GM19099 (cell line): ENCODE measurements around the gene KCNMB2.

Experiments
- POLR2A ChIP-seq: IDR thresholded peaks from 3 replicates; pipeline ENCODE4 v1.6.1; 2011; ENCODE audit warnings: low read depth; ENCODE audit not compliant: insufficient read length; ENCODE audit errors: extremely low read depth

The KCNMB2 gene

GRCh38 chr3:178540184-178540583 lies 3.9 kb downstream of the KCNMB2 start:
- no peak for TF ChIP-seq POLR2A

DNA sequence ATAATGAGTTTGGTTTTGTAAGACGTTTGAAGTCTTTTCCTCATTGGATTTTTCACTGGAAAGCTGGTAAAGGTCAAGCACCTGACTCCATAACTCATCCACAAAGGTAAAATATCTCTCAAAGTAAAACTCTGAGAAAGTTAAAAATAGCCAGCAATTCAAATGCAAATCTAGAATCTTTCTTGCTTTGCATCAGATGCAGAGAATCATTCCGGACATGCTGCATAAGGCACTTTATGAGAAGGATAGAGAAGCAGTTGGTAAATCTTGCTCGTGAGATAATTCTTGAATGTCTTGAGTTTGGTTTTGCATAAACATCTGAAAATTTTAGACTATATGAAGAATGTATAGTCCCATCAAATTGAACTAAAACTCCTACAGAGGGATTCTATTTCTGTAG lies 9.1 kb downstream of the KCNMB2 start:
- no peak for TF ChIP-seq POLR2A

- TF ChIP-seq POLR2A = no peak
Measured at GRCh38 chr3:178546079-178546478, 9.8 kb downstream of the KCNMB2 start.

- no peak for TF ChIP-seq POLR2A
Measured at GRCh38 chr3:178551916-178552321, 15.7 kb downstream of the KCNMB2 start.

DNA sequence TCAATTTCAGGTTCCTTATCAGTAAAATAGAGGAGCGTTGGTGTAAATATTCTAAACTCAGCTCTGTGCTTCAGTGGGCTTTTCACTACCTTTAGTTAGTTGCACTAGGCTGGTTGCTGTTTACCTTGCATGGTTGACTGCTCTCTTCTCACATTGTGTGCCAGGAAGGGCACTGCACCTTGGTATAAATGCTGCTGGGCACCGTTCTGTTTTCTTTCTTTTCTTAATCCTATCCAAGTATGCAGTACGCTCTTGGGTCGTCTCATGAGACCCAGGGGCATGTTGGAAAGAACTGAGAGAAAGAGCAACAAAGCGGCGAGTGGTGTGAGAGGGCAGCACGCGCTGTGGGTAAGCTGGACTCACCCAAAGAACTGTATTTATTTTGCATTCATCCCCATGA lies 22.4 kb downstream of the KCNMB2 start:
- no peak for TF ChIP-seq POLR2A

GRCh38 chr3:178560759-178561158 lies 24.5 kb downstream of the KCNMB2 start:
- no peak for TF ChIP-seq POLR2A

DNA sequence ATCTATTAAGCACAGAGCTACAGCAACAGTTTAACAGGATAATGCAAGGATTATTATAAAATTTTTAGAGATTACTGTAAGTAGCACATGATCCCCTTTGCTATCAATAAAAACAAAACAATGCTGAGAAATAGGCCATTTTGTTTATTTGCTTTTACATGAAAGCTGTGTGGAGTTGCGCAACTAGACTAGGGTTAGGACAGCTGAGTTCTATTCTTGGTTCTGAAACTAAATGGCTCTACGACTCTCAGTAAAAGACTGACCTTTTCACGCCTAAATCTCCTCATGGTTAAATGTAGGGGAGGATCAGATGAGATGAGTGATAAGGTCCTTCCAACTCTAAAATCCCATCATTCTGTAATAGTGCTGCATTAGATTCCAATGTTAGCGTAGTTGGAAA lies 25.0 kb downstream of the KCNMB2 start:
- TF ChIP-seq POLR2A = no peak

DNA sequence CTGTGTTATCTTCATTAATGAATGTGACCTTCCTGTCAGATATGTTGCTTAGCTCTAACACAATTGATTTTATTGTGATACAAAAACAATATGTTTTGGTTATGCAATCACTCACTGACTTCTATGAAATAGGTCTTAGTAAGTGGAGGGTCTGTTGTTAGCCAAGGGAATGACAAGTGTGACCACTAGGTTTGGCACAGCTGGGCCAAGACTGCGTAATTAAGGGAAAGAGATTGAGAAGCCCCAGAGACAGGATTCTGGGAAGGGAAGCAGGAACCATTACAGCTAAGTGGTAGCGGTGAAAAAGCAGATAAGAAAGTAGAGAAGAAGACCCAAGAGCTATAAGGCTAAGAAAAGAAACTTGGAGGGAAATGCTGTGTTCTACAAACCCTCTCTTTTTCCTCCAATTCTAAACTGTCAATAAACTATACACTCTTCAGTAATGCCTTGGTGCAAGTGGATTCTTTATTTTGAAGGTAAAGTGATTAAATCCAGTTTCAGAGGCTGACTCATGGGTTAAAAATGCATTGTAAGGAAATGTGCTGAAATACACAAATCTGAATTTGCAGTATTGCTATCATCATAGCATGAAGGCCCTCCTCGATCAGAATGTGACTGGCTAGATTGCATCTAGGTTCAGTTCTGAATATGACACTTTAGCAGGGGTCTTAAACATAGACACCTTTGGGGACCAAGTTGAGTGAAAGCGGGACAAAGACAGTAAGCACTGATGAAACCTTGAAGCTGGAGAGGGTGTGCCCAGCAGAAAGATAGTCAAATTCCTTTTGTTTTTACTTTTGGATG lies 26.1 kb downstream of the KCNMB2 start:
- TF ChIP-seq POLR2A = no peak

- TF ChIP-seq POLR2A = no peak
Measured at GRCh38 chr3:178562947-178563232, 26.7 kb downstream of the KCNMB2 start.

GRCh38 chr3:178567611-178568010 lies 31.4 kb downstream of the KCNMB2 start:
- TF ChIP-seq POLR2A = no peak

DNA sequence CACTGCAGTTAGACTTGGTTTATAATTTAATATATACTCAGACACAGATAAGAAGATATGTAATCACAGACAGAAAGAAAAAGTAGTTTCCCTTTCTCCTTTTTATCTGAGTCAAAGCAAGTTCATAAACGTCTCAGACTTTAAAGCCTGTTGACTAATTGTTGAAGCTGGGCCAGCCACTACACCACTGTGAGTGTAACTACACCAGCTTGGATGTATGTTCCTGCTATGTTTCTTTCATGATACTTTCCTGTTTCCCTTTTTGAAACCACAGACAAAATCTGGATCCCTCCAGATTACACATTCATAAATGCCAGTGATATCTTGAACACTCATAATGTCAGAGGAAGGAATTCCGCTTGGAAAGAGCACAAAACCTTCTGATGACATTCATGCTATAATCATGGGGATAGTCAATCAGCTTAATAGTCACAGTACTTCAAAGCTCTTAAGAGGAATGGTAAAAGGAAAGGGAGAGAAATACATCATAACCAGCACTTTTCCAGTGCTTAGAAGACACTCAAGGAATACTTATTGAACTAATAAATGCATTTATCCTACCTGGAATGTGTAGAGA lies 32.0 kb downstream of the KCNMB2 start:
- no peak for TF ChIP-seq POLR2A

DNA sequence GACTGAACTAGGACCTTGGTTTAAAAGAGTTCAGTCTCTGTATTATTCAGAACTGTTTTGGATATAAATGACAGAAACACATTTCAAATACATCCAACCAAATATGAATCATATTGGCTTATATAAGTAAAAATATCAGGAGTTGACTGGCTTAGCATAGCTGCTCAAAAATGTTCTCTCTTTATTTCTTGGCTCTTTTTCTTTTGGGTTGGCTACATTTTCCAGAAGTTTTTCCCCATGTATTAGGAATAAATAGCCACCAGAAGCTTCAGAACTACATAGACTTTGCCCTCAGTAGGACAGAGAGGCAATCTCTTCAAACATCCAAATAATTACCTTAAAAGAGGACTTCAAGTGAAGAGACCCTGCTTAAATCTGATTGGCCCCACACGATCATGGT lies 32.7 kb downstream of the KCNMB2 start:
- TF ChIP-seq POLR2A = no peak

DNA sequence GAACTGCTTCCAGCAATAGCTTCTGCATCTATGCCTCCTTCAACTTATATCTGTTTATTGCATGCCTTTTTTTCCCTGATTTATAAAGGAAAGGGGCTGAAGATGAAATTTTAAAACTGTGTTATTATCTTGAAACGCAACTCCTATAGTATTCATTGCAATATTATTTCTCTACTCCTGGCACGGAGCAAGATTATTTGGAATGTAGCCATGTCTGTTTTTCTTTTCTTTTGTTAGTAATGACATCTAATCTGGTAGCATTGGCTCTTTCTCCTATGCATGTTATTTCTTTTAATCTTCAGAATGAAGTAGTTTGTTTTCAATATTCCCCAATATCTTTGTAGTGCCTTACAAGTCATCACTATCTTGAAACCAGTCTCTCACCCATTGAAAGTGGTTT lies 33.6 kb downstream of the KCNMB2 start:
- TF ChIP-seq POLR2A = no peak

DNA sequence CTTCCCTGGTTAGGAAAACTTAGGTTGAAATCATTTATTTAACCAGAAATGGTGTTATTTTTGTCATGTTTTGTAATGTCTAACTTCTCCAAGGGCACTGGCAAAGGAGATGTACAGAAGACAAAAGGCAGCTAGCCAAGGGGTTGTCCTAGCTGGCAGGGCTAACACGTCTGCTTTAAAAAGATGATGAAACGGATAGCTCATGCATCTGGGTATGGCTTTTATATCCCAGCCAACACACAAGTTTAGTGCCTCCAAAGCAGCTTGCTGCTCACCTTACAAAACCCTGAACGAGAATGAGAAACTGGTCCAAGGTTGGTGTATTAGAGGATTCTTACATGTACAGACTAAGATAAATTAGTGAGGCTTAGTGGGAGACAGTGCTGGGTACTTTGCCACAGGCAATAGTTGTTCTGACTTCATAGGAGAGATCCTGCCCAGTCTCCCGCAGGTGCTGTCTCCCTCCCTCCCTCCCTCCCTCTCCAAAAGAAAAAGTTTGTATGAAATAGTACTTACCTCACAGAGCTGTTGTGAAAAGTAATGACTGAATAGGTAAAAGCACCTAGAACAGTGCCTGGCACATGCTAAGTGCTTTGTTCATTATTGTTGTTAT lies 47.8 kb downstream of the KCNMB2 start:
- TF ChIP-seq POLR2A = no peak

DNA sequence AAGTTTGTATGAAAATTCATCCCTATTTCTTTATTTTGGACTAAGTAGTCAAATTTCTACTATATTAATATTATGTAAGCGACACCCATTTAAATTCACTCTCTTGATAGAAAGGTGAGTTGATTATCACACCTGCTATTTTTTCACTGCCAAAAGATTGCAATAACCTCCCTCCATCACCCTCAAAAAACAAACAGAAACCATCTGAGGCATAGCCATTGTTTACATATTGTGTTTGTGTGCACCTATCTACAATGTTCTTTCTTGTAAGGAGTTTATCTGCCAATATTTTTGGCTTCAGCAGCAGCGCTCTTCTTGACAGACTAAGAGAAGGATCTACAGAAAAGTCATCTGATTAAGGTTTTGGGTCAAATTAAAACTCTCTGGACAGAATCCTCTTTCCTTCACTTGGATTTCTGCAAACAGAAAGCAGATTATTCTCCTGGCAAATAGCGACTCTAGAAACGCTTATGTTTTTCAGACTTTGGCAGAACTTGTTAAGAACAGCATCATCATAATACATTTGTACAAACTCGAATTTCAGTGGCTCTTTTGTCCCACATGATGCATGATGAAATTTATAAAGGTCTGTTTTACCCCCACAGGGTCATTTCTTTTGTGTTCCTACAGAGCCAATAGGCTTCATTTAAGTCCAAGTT lies 48.6 kb downstream of the KCNMB2 start:
- no peak for TF ChIP-seq POLR2A

DNA sequence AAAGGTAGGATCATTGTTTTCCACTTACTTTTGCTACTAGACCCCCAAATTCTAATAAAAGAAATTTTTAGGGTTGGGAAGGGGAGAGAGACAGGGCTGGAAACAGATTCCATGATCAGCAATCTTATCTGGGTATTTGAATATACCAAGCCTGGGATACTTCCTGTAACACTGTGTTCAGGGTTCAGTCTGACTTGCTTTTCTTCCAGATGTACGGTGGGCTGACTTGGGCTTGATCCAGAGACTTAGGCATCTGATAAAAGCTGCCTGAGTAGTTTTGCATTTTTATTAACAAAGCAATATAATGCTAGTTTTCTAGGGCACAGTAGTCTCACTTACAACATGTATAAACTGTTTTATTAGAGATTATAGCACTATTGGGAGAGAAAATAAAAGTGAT lies 49.2 kb downstream of the KCNMB2 start:
- no peak for TF ChIP-seq POLR2A
